ENCODE results near the gene CTDP1.

The CTDP1 gene

GRCh38 chr18:79704631-79705030, 25.0 kb downstream of the CTDP1 start:
- H3K4me1 ChIP-seq (ENCODE audit: control insufficient read depth, insufficient read depth, low read length, poor library complexity, severe bottlenecking), result no peaks in the 10 kb centered on the region
- 95 to 98% methylated on average over 22 to 24 of the region's 24 CpGs for WGBS, 2 experiments (ENCODE audit: insufficient coverage in 2 of 2)
- no peak overlapping the region for H3K27ac ChIP-seq (ENCODE audit: low read depth, low read length, severe bottlenecking)
- H3K36me3 ChIP-seq (ENCODE audit: control insufficient read depth, insufficient read depth, low read length), result peaks cover 83% of the 10 kb centered on the region
- no peaks in the 10 kb centered on the region for H3K9me3 ChIP-seq (ENCODE audit: control insufficient read depth, low read length)
- no peak overlapping the region for H3K4me3 ChIP-seq (ENCODE audit: extremely low read depth, insufficient read depth, low read length, poor library complexity, severe bottlenecking)

- 96 to 98% methylated on average over 24 to 28 of the region's 28 CpGs for WGBS, 2 experiments (ENCODE audit: insufficient coverage in 2 of 2)
- Histone ChIP-seq H3K4me3 (ENCODE audit: extremely low read depth, insufficient read depth, low read length, poor library complexity, severe bottlenecking) (no peak overlapping the region), H3K36me3 (ENCODE audit: control insufficient read depth, insufficient read depth, low read length) (peaks cover 83% of the 10 kb centered on the region), H3K4me1 (ENCODE audit: control insufficient read depth, insufficient read depth, low read length, poor library complexity, severe bottlenecking) (no peaks in the 10 kb centered on the region), H3K9me3 (ENCODE audit: control insufficient read depth, low read length) (no peaks in the 10 kb centered on the region), H3K27ac (ENCODE audit: low read depth, low read length, severe bottlenecking) (no peak overlapping the region)
These were observed 25.7 kb downstream of the CTDP1 start for GRCh38 chr18:79705272-79705671.

- H3K36me3 ChIP-seq (ENCODE audit: control insufficient read depth, insufficient read depth, low read length), result peaks cover 83% of the 10 kb centered on the region
- H3K4me1 ChIP-seq (ENCODE audit: control insufficient read depth, insufficient read depth, low read length, poor library complexity, severe bottlenecking), result no peaks in the 10 kb centered on the region
- H3K4me3 ChIP-seq (ENCODE audit: extremely low read depth, insufficient read depth, low read length, poor library complexity, severe bottlenecking), result no peak overlapping the region
- 94 to 97% methylated on average over 14 of the region's 14 CpGs for WGBS, 2 experiments (ENCODE audit: insufficient coverage in 2 of 2)
- H3K9me3 ChIP-seq (ENCODE audit: control insufficient read depth, low read length), result no peaks in the 10 kb centered on the region
- no peak overlapping the region for H3K27ac ChIP-seq (ENCODE audit: low read depth, low read length, severe bottlenecking)
These were observed 26.4 kb downstream of the CTDP1 start for GRCh38 chr18:79706006-79706405.

- Histone ChIP-seq H3K9me3 (ENCODE audit: control insufficient read depth, low read length) (no peaks in the 10 kb centered on the region), H3K27ac (ENCODE audit: low read depth, low read length, severe bottlenecking) (no peak overlapping the region), H3K4me1 (ENCODE audit: control insufficient read depth, insufficient read depth, low read length, poor library complexity, severe bottlenecking) (no peaks in the 10 kb centered on the region), H3K36me3 (ENCODE audit: control insufficient read depth, insufficient read depth, low read length) (peaks cover 79% of the 10 kb centered on the region), H3K4me3 (ENCODE audit: extremely low read depth, insufficient read depth, low read length, poor library complexity, severe bottlenecking) (no peak overlapping the region)
- WGBS, 2 experiments (ENCODE audit: insufficient coverage in 2 of 2), result 96 to 97% methylated on average over 15 of the region's 16 CpGs
These were observed 27.1 kb downstream of the CTDP1 start for GRCh38 chr18:79706658-79707057.

- H3K27ac ChIP-seq (ENCODE audit: low read depth, low read length, severe bottlenecking), result no peak overlapping the region
- no peaks in the 10 kb centered on the region for H3K4me1 ChIP-seq (ENCODE audit: control insufficient read depth, insufficient read depth, low read length, poor library complexity, severe bottlenecking)
- 95 to 96% methylated on average over 18 to 19 of the region's 19 CpGs for WGBS, 2 experiments (ENCODE audit: insufficient coverage in 2 of 2)
- peaks cover 80% of the 10 kb centered on the region for H3K36me3 ChIP-seq (ENCODE audit: control insufficient read depth, insufficient read depth, low read length)
- H3K9me3 ChIP-seq (ENCODE audit: control insufficient read depth, low read length), result no peaks in the 10 kb centered on the region
- H3K4me3 ChIP-seq (ENCODE audit: extremely low read depth, insufficient read depth, low read length, poor library complexity, severe bottlenecking), result no peak overlapping the region
These were observed 27.6 kb downstream of the CTDP1 start for GRCh38 chr18:79707239-79707638.

- H3K36me3 ChIP-seq (ENCODE audit: control insufficient read depth, insufficient read depth, low read length), result peaks cover 85% of the 10 kb centered on the region
- WGBS, 2 experiments (ENCODE audit: insufficient coverage in 2 of 2), result 94 to 95% methylated on average over 11 to 13 of the region's 15 CpGs
- no peaks in the 10 kb centered on the region for H3K4me1 ChIP-seq (ENCODE audit: control insufficient read depth, insufficient read depth, low read length, poor library complexity, severe bottlenecking)
- H3K9me3 ChIP-seq (ENCODE audit: control insufficient read depth, low read length), result no peaks in the 10 kb centered on the region
- H3K4me3 ChIP-seq (ENCODE audit: extremely low read depth, insufficient read depth, low read length, poor library complexity, severe bottlenecking), result no peak overlapping the region
- H3K27ac ChIP-seq (ENCODE audit: low read depth, low read length, severe bottlenecking), result no peak overlapping the region
These were observed 28.1 kb downstream of the CTDP1 start for GRCh38 chr18:79707671-79708070.

- Histone ChIP-seq H3K36me3 (ENCODE audit: control insufficient read depth, insufficient read depth, low read length) (peaks cover 91% of the 10 kb centered on the region), H3K27ac (ENCODE audit: low read depth, low read length, severe bottlenecking) (no peak overlapping the region), H3K4me3 (ENCODE audit: extremely low read depth, insufficient read depth, low read length, poor library complexity, severe bottlenecking) (no peak overlapping the region), H3K9me3 (ENCODE audit: control insufficient read depth, low read length) (no peaks in the 10 kb centered on the region), H3K4me1 (ENCODE audit: control insufficient read depth, insufficient read depth, low read length, poor library complexity, severe bottlenecking) (no peaks in the 10 kb centered on the region)
- 93 to 95% methylated on average over 14 to 18 of the region's 21 CpGs for WGBS, 2 experiments (ENCODE audit: insufficient coverage in 2 of 2)
These were observed 28.8 kb downstream of the CTDP1 start for GRCh38 chr18:79708412-79708811.

GRCh38 chr18:79712206-79712857, 32.7 kb downstream of the CTDP1 start:
- H3K9me3 ChIP-seq (ENCODE audit: control insufficient read depth, low read length), result no peaks in the 10 kb centered on the region
- 93 to 97% methylated on average over 17 to 20 of the region's 20 CpGs for WGBS, 2 experiments (ENCODE audit: insufficient coverage in 2 of 2)
- H3K27ac ChIP-seq (ENCODE audit: low read depth, low read length, severe bottlenecking), result no peak overlapping the region
- H3K36me3 ChIP-seq (ENCODE audit: control insufficient read depth, insufficient read depth, low read length), result peaks cover 89% of the 10 kb centered on the region
- H3K4me1 ChIP-seq (ENCODE audit: control insufficient read depth, insufficient read depth, low read length, poor library complexity, severe bottlenecking), result no peaks in the 10 kb centered on the region
- H3K4me3 ChIP-seq (ENCODE audit: extremely low read depth, insufficient read depth, low read length, poor library complexity, severe bottlenecking), result no peak overlapping the region

- Histone ChIP-seq H3K27ac (ENCODE audit: low read depth, low read length, severe bottlenecking) (no peak overlapping the region), H3K36me3 (ENCODE audit: control insufficient read depth, insufficient read depth, low read length) (peaks cover 89% of the 10 kb centered on the region), H3K9me3 (ENCODE audit: control insufficient read depth, low read length) (no peaks in the 10 kb centered on the region), H3K4me3 (ENCODE audit: extremely low read depth, insufficient read depth, low read length, poor library complexity, severe bottlenecking) (no peak overlapping the region), H3K4me1 (ENCODE audit: control insufficient read depth, insufficient read depth, low read length, poor library complexity, severe bottlenecking) (no peaks in the 10 kb centered on the region)
- 98 to 99% methylated on average over 9 of the region's 11 CpGs for WGBS, 2 experiments (ENCODE audit: insufficient coverage in 2 of 2)
These were observed 33.7 kb downstream of the CTDP1 start for GRCh38 chr18:79713341-79713740.

- Histone ChIP-seq H3K27ac (ENCODE audit: low read depth, low read length, severe bottlenecking) (no peak overlapping the region), H3K9me3 (ENCODE audit: control insufficient read depth, low read length) (peaks cover 7% of the 10 kb centered on the region), H3K36me3 (ENCODE audit: control insufficient read depth, insufficient read depth, low read length) (peaks cover 89% of the 10 kb centered on the region), H3K4me3 (ENCODE audit: extremely low read depth, insufficient read depth, low read length, poor library complexity, severe bottlenecking) (no peak overlapping the region), H3K4me1 (ENCODE audit: control insufficient read depth, insufficient read depth, low read length, poor library complexity, severe bottlenecking) (no peaks in the 10 kb centered on the region)
- 95 to 97% methylated on average over 39 to 43 of the region's 47 CpGs for WGBS, 2 experiments (ENCODE audit: insufficient coverage in 2 of 2)
These were observed 35.1 kb downstream of the CTDP1 start for GRCh38 chr18:79714531-79715240.

- H3K4me1 ChIP-seq (ENCODE audit: control insufficient read depth, insufficient read depth, low read length, poor library complexity, severe bottlenecking), result no peaks in the 10 kb centered on the region
- 93 to 97% methylated on average over 24 to 25 of the region's 26 CpGs for WGBS, 2 experiments (ENCODE audit: insufficient coverage in 2 of 2)
- no peak overlapping the region for H3K4me3 ChIP-seq (ENCODE audit: extremely low read depth, insufficient read depth, low read length, poor library complexity, severe bottlenecking)
- peaks cover 7% of the 10 kb centered on the region for H3K9me3 ChIP-seq (ENCODE audit: control insufficient read depth, low read length)
- H3K27ac ChIP-seq (ENCODE audit: low read depth, low read length, severe bottlenecking), result no peak overlapping the region
- peaks cover 89% of the 10 kb centered on the region for H3K36me3 ChIP-seq (ENCODE audit: control insufficient read depth, insufficient read depth, low read length)
These were observed 35.7 kb downstream of the CTDP1 start for GRCh38 chr18:79715280-79715679.
